ENCODE data around the gene HSF5.
A peak's percentile ranks its signal among the peaks of the same experiment; 100 is the strongest.

Gene HSF5

DNA sequence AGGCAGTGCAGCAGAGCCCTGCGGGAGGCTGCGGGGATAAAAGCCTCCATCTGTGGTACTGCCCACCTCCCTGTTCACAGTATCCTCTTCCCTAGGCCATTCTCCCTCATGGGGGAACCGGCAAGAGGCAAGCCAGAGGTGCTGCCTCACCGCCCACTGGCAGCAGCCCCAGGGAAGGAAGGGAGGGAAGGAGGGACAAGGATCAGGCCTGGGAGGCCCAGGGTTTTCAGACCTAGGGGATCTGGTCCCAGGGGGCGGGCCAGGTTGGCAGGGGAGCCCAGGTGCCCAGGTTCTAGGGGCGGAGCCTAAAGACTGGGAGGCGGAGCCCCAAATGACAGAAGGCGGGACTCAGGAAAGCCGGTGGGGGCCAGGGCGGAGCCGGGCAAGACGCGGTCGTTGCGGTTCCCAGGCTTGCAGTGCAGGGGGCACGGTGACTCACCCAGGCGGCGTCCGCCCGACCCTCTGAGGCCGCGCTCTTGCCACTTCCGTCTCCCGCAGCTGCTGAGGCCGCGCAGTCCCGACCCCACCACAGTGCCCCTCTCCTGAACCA is 29.2 kb upstream of the HSF5 start:
- TF ChIP-seq, protein P1, sequence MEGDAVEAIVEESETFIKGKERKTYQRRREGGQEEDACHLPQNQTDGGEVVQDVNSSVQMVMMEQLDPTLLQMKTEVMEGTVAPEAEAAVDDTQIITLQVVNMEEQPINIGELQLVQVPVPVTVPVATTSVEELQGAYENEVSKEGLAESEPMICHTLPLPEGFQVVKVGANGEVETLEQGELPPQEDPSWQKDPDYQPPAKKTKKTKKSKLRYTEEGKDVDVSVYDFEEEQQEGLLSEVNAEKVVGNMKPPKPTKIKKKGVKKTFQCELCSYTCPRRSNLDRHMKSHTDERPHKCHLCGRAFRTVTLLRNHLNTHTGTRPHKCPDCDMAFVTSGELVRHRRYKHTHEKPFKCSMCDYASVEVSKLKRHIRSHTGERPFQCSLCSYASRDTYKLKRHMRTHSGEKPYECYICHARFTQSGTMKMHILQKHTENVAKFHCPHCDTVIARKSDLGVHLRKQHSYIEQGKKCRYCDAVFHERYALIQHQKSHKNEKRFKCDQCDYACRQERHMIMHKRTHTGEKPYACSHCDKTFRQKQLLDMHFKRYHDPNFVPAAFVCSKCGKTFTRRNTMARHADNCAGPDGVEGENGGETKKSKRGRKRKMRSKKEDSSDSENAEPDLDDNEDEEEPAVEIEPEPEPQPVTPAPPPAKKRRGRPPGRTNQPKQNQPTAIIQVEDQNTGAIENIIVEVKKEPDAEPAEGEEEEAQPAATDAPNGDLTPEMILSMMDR (IDR thresholded peaks at IDR 0.05; ENCODE audit: low read length, missing control alignments), result no peak
- DNase-seq (ENCODE audit: low read depth), result no peak
- H3K4me3 ChIP-seq (replicated peaks; ENCODE audit: low read depth, low read length), result peak overlapping the region; percentile 86

DNA sequence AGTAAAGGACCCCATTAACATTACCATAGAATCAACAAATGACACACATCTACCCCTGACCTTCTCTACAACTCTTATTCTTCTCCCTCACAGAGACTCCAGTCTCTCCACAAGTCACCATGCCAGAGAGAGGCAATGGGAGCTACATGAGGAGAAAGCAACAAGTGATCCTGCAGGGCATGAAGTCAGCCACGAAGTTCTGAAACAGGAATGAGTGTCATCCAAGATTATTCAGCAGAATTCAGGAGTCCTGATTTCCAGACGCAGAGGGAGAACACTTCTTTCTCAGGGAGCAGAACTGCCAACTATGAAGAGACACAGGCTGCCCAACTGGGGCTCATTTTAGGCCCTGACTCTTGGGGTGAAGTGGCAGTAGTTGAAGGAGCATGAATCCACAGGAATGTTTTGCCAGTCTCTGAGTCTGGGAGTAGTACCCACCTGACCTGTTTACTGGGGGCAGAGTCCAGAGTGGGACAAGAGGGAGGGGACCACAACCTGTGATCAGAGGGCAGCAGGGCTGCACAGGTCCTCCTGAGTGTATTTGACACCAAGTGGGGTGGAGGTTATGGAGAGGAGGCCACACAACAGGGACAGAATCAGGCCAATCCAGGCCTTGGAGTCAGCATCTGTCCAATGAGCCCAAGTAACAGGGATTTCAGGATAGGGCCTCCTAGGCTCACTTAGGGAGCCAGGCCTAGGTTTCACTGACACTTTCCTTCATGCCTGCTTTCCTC is 28.6 kb upstream of the HSF5 start:
- TF ChIP-seq, protein P1 (IDR thresholded peaks at IDR 0.05; ENCODE audit: low read length, missing control alignments), result no peak
- DNase-seq (ENCODE audit: low read depth), result no peak
- H3K4me3 ChIP-seq (replicated peaks; ENCODE audit: low read depth, low read length), result peak overlapping the region; percentile 86

DNA sequence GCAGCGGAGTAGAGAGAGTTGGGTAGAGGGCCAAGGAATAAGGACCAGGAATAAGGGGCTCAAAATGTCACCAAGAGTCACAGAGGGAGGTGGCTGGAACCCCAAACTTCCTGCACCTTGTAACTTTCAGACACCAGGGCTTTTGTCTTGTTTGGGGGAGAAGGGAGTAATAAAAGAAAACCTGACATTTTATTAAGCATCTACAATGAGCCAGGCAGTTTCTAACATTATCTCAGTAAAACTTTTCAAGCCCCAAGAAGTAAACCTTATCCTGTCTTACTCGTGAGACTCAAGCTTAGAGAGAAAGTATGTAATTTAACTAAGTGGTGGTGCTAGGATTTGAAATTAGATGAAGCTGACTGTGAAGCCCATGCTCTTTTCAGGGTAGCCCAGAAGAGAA is 27.1 kb upstream of the HSF5 start:
- H3K4me3 ChIP-seq (replicated peaks; ENCODE audit: low read depth, low read length), result no peak overlapping the region
- DNase-seq (ENCODE audit: low read depth), result no peak
- TF ChIP-seq, protein P1 (IDR thresholded peaks at IDR 0.05; ENCODE audit: low read length, missing control alignments), result no peak

DNA sequence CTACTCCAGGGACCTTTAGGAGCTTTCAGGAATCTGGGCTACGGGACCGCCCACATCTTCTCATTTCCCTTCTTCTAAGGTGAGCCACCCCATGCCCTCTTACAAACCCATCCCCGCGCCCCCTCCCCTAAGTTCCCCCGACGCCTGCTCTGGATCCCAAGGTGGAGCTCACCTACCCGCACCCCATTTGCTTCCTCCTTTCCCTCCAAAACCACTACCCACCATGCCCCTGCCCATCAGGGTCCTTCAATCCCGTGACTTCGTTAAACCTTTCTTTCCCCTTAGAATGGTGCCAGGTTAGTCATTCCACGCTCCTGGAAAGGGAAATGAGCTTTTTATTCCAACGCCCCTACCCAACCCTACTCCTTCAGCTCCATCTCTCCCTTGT is 26.6 kb upstream of the HSF5 start:
- no peak for DNase-seq (ENCODE audit: low read depth)
- TF ChIP-seq, protein P1 (IDR thresholded peaks at IDR 0.05; ENCODE audit: low read length, missing control alignments), result no peak
- peak overlapping the region; percentile 76 for H3K4me3 ChIP-seq (replicated peaks; ENCODE audit: low read depth, low read length)

DNA sequence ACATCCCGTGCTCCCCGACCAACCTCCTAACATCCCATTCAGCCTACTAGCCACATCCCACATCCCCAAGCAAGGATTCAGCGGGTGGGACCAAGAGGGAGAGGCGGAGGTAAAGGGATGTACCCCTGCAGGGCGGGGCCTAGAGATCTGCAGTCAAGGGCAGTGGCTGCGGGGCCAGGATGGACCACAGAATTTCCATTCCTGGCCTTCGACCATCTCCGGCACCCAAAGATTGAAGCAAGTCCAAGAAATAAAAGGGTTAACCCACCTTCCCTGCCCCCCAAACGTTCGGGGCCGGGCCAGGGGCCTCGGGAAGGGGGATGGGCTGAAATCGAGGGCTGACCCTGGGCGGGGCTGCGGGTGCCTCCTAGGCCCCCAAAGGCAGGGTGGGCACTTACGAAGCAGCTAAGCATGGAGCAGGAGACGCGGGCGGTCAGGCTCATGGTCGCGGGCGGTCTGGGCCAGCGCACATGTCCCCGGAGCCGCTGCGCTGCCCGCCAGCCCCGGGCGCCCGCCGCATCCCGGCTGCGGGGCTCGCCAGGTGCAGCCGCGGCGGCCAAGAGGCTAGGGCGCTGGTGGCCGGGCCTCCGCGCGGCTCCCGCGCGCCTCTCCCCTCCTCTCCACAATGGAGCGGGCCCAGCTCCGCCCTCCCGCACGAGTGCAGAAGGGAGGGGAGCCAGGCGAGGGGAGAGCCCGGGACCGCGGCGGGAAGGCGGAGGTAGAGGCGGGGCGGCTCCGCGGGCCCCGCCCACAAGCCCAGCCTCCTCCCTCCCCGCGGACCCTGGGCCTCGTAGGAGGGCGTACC is 26.0 kb upstream of the HSF5 start, which contains the start of gene MTMR4:
Gene MTMR4, minus strand, starts transcription at position 674 of the 805 bp plus-strand sequence. Its CDS starts 231 bp downstream, at position 443.
- TF ChIP-seq, protein P1 (IDR thresholded peaks at IDR 0.05; ENCODE audit: low read length, missing control alignments), result no peak
- DNase-seq (ENCODE audit: low read depth), result peak; percentile 67
- H3K4me3 ChIP-seq (replicated peaks; ENCODE audit: low read depth, low read length), result peak within 1 kb of the TSS; percentile 76

DNA sequence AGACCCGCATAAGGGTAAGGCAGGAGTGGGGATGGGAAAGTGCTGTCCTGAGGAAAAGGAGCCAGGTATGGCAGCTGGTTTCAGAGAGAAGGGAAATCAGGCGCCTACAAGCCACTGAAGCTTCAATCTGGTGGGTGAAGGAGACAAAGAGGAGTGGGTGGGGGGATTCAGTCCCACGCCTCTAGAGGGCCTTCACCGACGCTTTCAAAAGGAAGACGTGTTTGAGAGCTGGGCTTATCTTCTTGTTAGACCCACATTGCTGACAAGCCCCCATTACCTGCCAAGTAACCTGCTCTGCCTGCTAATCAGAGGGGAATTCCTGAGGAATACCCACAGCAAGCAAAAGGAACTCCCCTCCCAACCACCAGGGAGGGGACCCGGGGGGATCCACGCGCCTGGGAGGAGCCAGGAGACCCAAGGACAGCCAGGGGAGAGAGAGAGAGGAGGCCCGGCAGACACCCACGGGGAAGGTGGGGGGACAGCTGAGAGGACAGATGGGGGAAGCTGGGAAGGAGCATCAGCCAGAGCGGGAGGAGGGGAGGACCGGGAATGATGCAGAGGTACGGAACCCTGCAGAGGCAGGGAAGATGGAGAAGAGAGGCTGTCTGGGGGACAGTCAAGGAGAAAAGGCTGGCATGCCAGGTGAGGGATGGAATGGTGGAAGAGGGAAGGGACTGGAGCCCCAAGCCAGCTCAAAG is 25.2 kb upstream of the HSF5 start:
- no peak for DNase-seq (ENCODE audit: low read depth)
- TF ChIP-seq, protein P1 (IDR thresholded peaks at IDR 0.05; ENCODE audit: low read length, missing control alignments), result no peak

More for the DNA sequence above, 25.2 kb upstream of the HSF5 start:
- peak overlapping the region; percentile 76 for H3K4me3 ChIP-seq (replicated peaks; ENCODE audit: low read depth, low read length)
